Measurements from ENCODE around the gene MINDY4B. TPM values are rescaled to one million over a fixed set of nuclear protein-coding genes. Genes with fewer than 3 reads are reported as not detected.

MINDY4B gene
- total and polyA plus RNA-seq, 2 of the 4 experiments (the other 2 are of a cell fraction): not detected

GRCh38 chr3:150922611-150923010 lies 17.4 kb upstream of the MINDY4B start:
- H2AK5ac ChIP-seq (ENCODE audit: low read depth, low read length): no peak overlapping the region
- peaks cover 27% of the 10 kb centered on the region for H3K27me3 ChIP-seq (ENCODE audit: control insufficient read depth, insufficient read depth, low read length)
- ChIA-PET CTCF (no interaction called here), POLR2A (ENCODE audit: unreplicated experiment) (no interaction called here)
- WGBS, 2 experiments (ENCODE audit: extremely low coverage in 2 of 2, insufficient read length in 1 of 2): 83% methylated on average over 2 of the region's 10 CpGs; no CpG with 5 or more reads in 1 of the 2 experiments
- no peak overlapping the region for H3K18ac ChIP-seq (ENCODE audit: low read depth, low read length)
- in situ Hi-C loops (cut with MboI; ENCODE audit: low sequenced_read_pairs): loop anchor here (25.0 kb wide), 1 partner anchor 215 kb away; no protein-coding TSS in a partner anchor
- no peak overlapping the region for H4K5ac ChIP-seq (ENCODE audit: low read depth, low read length)
- no peaks in the 10 kb centered on the region for H3K79me1 ChIP-seq (ENCODE audit: low read depth in 1 of 2, low read length in 2 of 2)
- no peaks in the 10 kb centered on the region for H3K4me1 ChIP-seq (ENCODE audit: control insufficient read depth, insufficient read depth, low read length)
- no peak overlapping the region for H3K27ac ChIP-seq (ENCODE audit: insufficient read depth, low read length)
- no peak overlapping the region for H2AK9ac ChIP-seq (replicated peaks; ENCODE audit: low read depth, low read length, poor library complexity)
- H3K36me3 ChIP-seq (ENCODE audit: control insufficient read depth, insufficient read depth, low read length): no peaks in the 10 kb centered on the region
- TF ChIP-seq RFX5 (IDR thresholded peaks at IDR 0.05; ENCODE audit: low read depth, low read length) (no peak), ELK1 (IDR thresholded peaks at IDR 0.05; ENCODE audit: borderline replicate concordance, low read depth, low read length) (no peak), POLR2A (IDR thresholded peaks at IDR 0.05; ENCODE audit: low read depth, low read length) (no peak), MXI1 (IDR thresholded peaks at IDR 0.05; ENCODE audit: borderline replicate concordance, low read depth, low read length) (no peak), RCOR1 (IDR thresholded peaks at IDR 0.05; ENCODE audit: insufficient replicate concordance, low read length) (no peak), USF2 (IDR thresholded peaks at IDR 0.05; ENCODE audit: low read depth, low read length) (no peak), CTCF (conservative IDR thresholded peaks at IDR 0.05; ENCODE audit: low read depth, low read length) (no peak), CEBPB (IDR thresholded peaks at IDR 0.05; ENCODE audit: low read depth, low read length) (no peak), MAFK (IDR thresholded peaks at IDR 0.05; ENCODE audit: low read depth, low read length) (no peak), RAD21 (IDR thresholded peaks at IDR 0.05; ENCODE audit: low read length) (no peak), CHD1 (IDR thresholded peaks at IDR 0.05; ENCODE audit: low read depth, low read length) (no peak), BHLHE40 (IDR thresholded peaks at IDR 0.05; ENCODE audit: low read depth, low read length) (no peak), MAZ (IDR thresholded peaks at IDR 0.05; ENCODE audit: borderline replicate concordance, low read depth, low read length) (no peak), FOS (IDR thresholded peaks at IDR 0.05; ENCODE audit: low read depth, low read length) (no peak), SMC3 (IDR thresholded peaks at IDR 0.05; ENCODE audit: low read depth, low read length) (no peak)
- no peak overlapping the region for H2BK20ac ChIP-seq (ENCODE audit: low read depth, low read length)
- no peak overlapping the region for H2BK15ac ChIP-seq (ENCODE audit: low read depth, low read length)
- no peak overlapping the region for H2AFZ ChIP-seq (replicated peaks; ENCODE audit: low read length, poor library complexity)
- H2BK120ac ChIP-seq (ENCODE audit: low read depth, low read length): no peak overlapping the region
- dilution Hi-C loops (cut with HindIII; ENCODE audit: low sequenced_read_pairs, unreplicated experiment): no loop called here
- intact Hi-C loops (cut with micrococcal nuclease): no loop called here
- H3K4ac ChIP-seq (ENCODE audit: low read depth, low read length): no peak overlapping the region
- no peak overlapping the region for H3K4me2 ChIP-seq (ENCODE audit: low read depth, low read length)
- DNase-seq (no peak), ATAC-seq (ENCODE audit: low read depth) (no peak)
- H3K9ac ChIP-seq (ENCODE audit: low read depth, low read length): no peak overlapping the region
- no peak overlapping the region for H3K23ac ChIP-seq (ENCODE audit: low read depth, low read length)
- no peak overlapping the region for H4K8ac ChIP-seq (ENCODE audit: low read depth in 2 of 2, low read length in 2 of 2)
- H3K9me3 ChIP-seq (ENCODE audit: control insufficient read depth, insufficient read depth, low read length): no peaks in the 10 kb centered on the region
- H3K56ac ChIP-seq (ENCODE audit: extremely low read depth, insufficient read depth, low read length): no peak overlapping the region
- H3K4me3 ChIP-seq (ENCODE audit: insufficient read depth, low read depth, low read length): no peak overlapping the region
- H4K91ac ChIP-seq (ENCODE audit: insufficient read depth, low read depth, low read length): no peak overlapping the region
- no TSS peak for BruUV-seq (replicated peaks)
- no peak overlapping the region for H2BK5ac ChIP-seq (ENCODE audit: low read depth, low read length, poor library complexity, severe bottlenecking)
- H3K9me1 ChIP-seq (ENCODE audit: insufficient read depth, low read length): no peaks in the 10 kb centered on the region
- no peak overlapping the region for H3K14ac ChIP-seq (replicated peaks; ENCODE audit: low read depth, low read length)
- H4K20me1 ChIP-seq (ENCODE audit: insufficient read depth, low read length): no peaks in the 10 kb centered on the region; the same call in 1 of the 2 replicates
